ENCODE data around the gene SLC30A7.

SLC30A7 gene

GRCh38 chr1:100960098-100960497 is 64.2 kb downstream of the SLC30A7 start:
- Mint-ChIP-seq H3K4me3 (no peak overlapping the region), H3K9me3 (no peaks in the 10 kb centered on the region), H3K36me3 (peaks cover 48% of the 10 kb centered on the region), H3K27ac (no peak overlapping the region), H3K4me1 (peaks cover 32% of the 10 kb centered on the region)
- no peak for DNase-seq (ENCODE audit: low spot score in 2 of 2)
- ATAC-seq = no peak

- H3K36me3 Mint-ChIP-seq = peaks cover 86% of the 10 kb centered on the region
- no peak overlapping the region for H3K4me3 Mint-ChIP-seq
- peaks cover 17% of the 10 kb centered on the region for H3K4me1 Mint-ChIP-seq
Observed at GRCh38 chr1:100968621-100969020, 72.7 kb downstream of the SLC30A7 start.

GRCh38 chr1:100969327-100969726 is 73.4 kb downstream of the SLC30A7 start:
- ATAC-seq = no peak
- Mint-ChIP-seq H3K9me3 (no peaks in the 10 kb centered on the region), H3K4me3 (no peak overlapping the region), H3K27ac (no peak overlapping the region), H3K4me1 (peaks cover 15% of the 10 kb centered on the region), H3K36me3 (peaks cover 91% of the 10 kb centered on the region)
- no peak for DNase-seq (ENCODE audit: low spot score in 2 of 2)

More at GRCh38 chr1:100968621-100969020, 72.7 kb downstream of the SLC30A7 start:
- no peak overlapping the region for H3K27ac Mint-ChIP-seq
- H3K9me3 Mint-ChIP-seq = no peaks in the 10 kb centered on the region
- no peak for DNase-seq (ENCODE audit: low spot score in 2 of 2)
- no peak for ATAC-seq

GRCh38 chr1:100971021-100971420 is 75.1 kb downstream of the SLC30A7 start:
- Mint-ChIP-seq H3K4me3 (no peak overlapping the region), H3K27ac (no peak overlapping the region), H3K4me1 (peaks cover 15% of the 10 kb centered on the region), H3K36me3 (peaks cover 91% of the 10 kb centered on the region), H3K9me3 (no peaks in the 10 kb centered on the region)
- ATAC-seq (no peak), DNase-seq (ENCODE audit: low spot score in 2 of 2) (no peak)

GRCh38 chr1:100972185-100972584 is 76.3 kb downstream of the SLC30A7 start:
- Mint-ChIP-seq H3K9me3 (no peaks in the 10 kb centered on the region), H3K36me3 (peaks cover 91% of the 10 kb centered on the region), H3K27ac (no peak overlapping the region), H3K4me3 (no peak overlapping the region), H3K4me1 (peaks cover 15% of the 10 kb centered on the region)
- no peak for DNase-seq (ENCODE audit: low spot score in 2 of 2)
- no peak for ATAC-seq

- ATAC-seq (no peak), DNase-seq (ENCODE audit: low spot score in 2 of 2) (no peak)
- H3K4me1 Mint-ChIP-seq = peaks cover 2% of the 10 kb centered on the region
- H3K9me3 Mint-ChIP-seq = no peaks in the 10 kb centered on the region
- peaks cover 98% of the 10 kb centered on the region for H3K36me3 Mint-ChIP-seq
- no peak overlapping the region for H3K4me3 Mint-ChIP-seq
- no peak overlapping the region for H3K27ac Mint-ChIP-seq
Observed at GRCh38 chr1:100976936-100977335, 81.0 kb downstream of the SLC30A7 start.

GRCh38 chr1:100979631-100980030 is 83.7 kb downstream of the SLC30A7 start:
- Mint-ChIP-seq H3K36me3 (peaks cover 91% of the 10 kb centered on the region), H3K4me3 (no peak overlapping the region)

GRCh38 chr1:100982793-100983192 is 86.9 kb downstream of the SLC30A7 start:
- Mint-ChIP-seq H3K4me3 (no peak overlapping the region), H3K36me3 (peaks cover 73% of the 10 kb centered on the region), H3K4me1 (peaks cover 10% of the 10 kb centered on the region), H3K27ac (peak overlapping the region; percentile 21), H3K9me3 (no peaks in the 10 kb centered on the region)
- DNase-seq (ENCODE audit: low spot score in 2 of 2) (no peak), ATAC-seq (no peak)

More at GRCh38 chr1:100979631-100980030, 83.7 kb downstream of the SLC30A7 start:
- DNase-seq (ENCODE audit: low spot score in 2 of 2) (no peak), ATAC-seq (no peak)
- Mint-ChIP-seq H3K27ac (no peak overlapping the region), H3K4me1 (peaks cover 10% of the 10 kb centered on the region), H3K9me3 (no peaks in the 10 kb centered on the region)

GRCh38 chr1:100988121-100988520 is 92.2 kb downstream of the SLC30A7 start:
- ATAC-seq (no peak), DNase-seq (ENCODE audit: low spot score in 2 of 2) (no peak)
- H3K27ac Mint-ChIP-seq = no peak overlapping the region
- no peaks in the 10 kb centered on the region for H3K4me1 Mint-ChIP-seq
- no peak overlapping the region for H3K4me3 Mint-ChIP-seq
- H3K9me3 Mint-ChIP-seq = no peaks in the 10 kb centered on the region
- peaks cover 54% of the 10 kb centered on the region for H3K36me3 Mint-ChIP-seq

GRCh38 chr1:100989306-100990077 is 93.6 kb downstream of the SLC30A7 start:
- H3K9me3 Mint-ChIP-seq = no peaks in the 10 kb centered on the region
- no peak overlapping the region for H3K4me3 Mint-ChIP-seq
- no peaks in the 10 kb centered on the region for H3K4me1 Mint-ChIP-seq
- peaks cover 50% of the 10 kb centered on the region for H3K36me3 Mint-ChIP-seq
- no peak overlapping the region for H3K27ac Mint-ChIP-seq
- DNase-seq (ENCODE audit: low spot score in 2 of 2) (no peak), ATAC-seq (no peak)

GRCh38 chr1:100995198-100995988 is 99.5 kb downstream of the SLC30A7 start:
- no peak overlapping the region for H3K27ac Mint-ChIP-seq
- H3K9me3 Mint-ChIP-seq = no peaks in the 10 kb centered on the region
- no peak overlapping the region for H3K4me3 Mint-ChIP-seq
- H3K36me3 Mint-ChIP-seq = peaks cover 64% of the 10 kb centered on the region
- H3K4me1 Mint-ChIP-seq = no peaks in the 10 kb centered on the region
- DNase-seq (ENCODE audit: low spot score in 2 of 2) (no peak), ATAC-seq (no peak)

GRCh38 chr1:100998426-100998825 is 102.5 kb downstream of the SLC30A7 start:
- Mint-ChIP-seq H3K27ac (no peak overlapping the region), H3K36me3 (peaks cover 56% of the 10 kb centered on the region), H3K9me3 (no peaks in the 10 kb centered on the region), H3K4me1 (peaks cover 9% of the 10 kb centered on the region), H3K4me3 (no peak overlapping the region)
- DNase-seq (ENCODE audit: low spot score in 2 of 2) (no peak), ATAC-seq (no peak)

- no peak overlapping the region for H3K27ac Mint-ChIP-seq
- no peak overlapping the region for H3K4me3 Mint-ChIP-seq
- ATAC-seq (no peak), DNase-seq (ENCODE audit: low spot score in 2 of 2) (no peak)
- peaks cover 1% of the 10 kb centered on the region for H3K9me3 Mint-ChIP-seq
- H3K36me3 Mint-ChIP-seq = peaks cover 52% of the 10 kb centered on the region
- peaks cover 16% of the 10 kb centered on the region for H3K4me1 Mint-ChIP-seq
Observed at GRCh38 chr1:101000131-101000873, 104.4 kb downstream of the SLC30A7 start.

- no peak for DNase-seq (ENCODE audit: low spot score in 2 of 2)
- H3K9me3 Mint-ChIP-seq = peaks cover 4% of the 10 kb centered on the region
- H3K4me3 Mint-ChIP-seq = no peak overlapping the region
- ATAC-seq = no peak
- H3K36me3 Mint-ChIP-seq = peaks cover 51% of the 10 kb centered on the region
- H3K27ac Mint-ChIP-seq = no peak overlapping the region
- peaks cover 27% of the 10 kb centered on the region for H3K4me1 Mint-ChIP-seq
Observed at GRCh38 chr1:101002551-101002950, 106.7 kb downstream of the SLC30A7 start.

- ATAC-seq (no peak), DNase-seq (ENCODE audit: low spot score in 2 of 2) (no peak)
- peaks cover 46% of the 10 kb centered on the region for H3K36me3 Mint-ChIP-seq
- peaks cover 4% of the 10 kb centered on the region for H3K9me3 Mint-ChIP-seq
- H3K4me1 Mint-ChIP-seq = peaks cover 27% of the 10 kb centered on the region
- no peak overlapping the region for H3K27ac Mint-ChIP-seq
- H3K4me3 Mint-ChIP-seq = no peak overlapping the region
Observed at GRCh38 chr1:101003012-101003650, 107.2 kb downstream of the SLC30A7 start.

Measured in stimulated activated effector memory CD8-positive, alpha-beta T cell treated with anti-CD3 and anti-CD28 coated beads, Interleukin-12 subunit alpha, Interleukin-12 subunit beta, amount 100 ng/mL, for 72 hours (primary cell).